Activated CD4-positive, alpha-beta T cell treated with anti-CD3 and anti-CD28 coated beads for 4 hours (primary cell): ENCODE data around the gene SEZ6.

Source experiments
- DNase-seq, 2 donors: peaks; one replicate each; pipeline ENCODE4 v3.0.0-alpha.2; 2020

The SEZ6 gene

GRCh38 chr17:28928061-28928460, 77.8 kb downstream of the SEZ6 start:
- DNase-seq, result peak in 1 of 2 donors; percentile 18

- DNase-seq, result no peak
Measured at GRCh38 chr17:28926786-28927185, 79.0 kb downstream of the SEZ6 start.

- no peak for DNase-seq
Measured at GRCh38 chr17:28926366-28926765, 79.5 kb downstream of the SEZ6 start.

- DNase-seq, result peak; percentile 50 to 56
Measured at GRCh38 chr17:28925912-28926365, 79.9 kb downstream of the SEZ6 start.

- no peak for DNase-seq
Measured at GRCh38 chr17:28920201-28920600, 85.6 kb downstream of the SEZ6 start.

GRCh38 chr17:28918295-28918694, 87.5 kb downstream of the SEZ6 start:
- DNase-seq, result no peak

- DNase-seq, result no peak
Measured at GRCh38 chr17:28917465-28917864, 88.4 kb downstream of the SEZ6 start.

GRCh38 chr17:28917029-28917428, 88.8 kb downstream of the SEZ6 start:
- no peak for DNase-seq

- DNase-seq, result peak in 1 of 2 donors; percentile 48
Measured at GRCh38 chr17:28916302-28916934, 89.4 kb downstream of the SEZ6 start.

GRCh38 chr17:28912938-28913333, 92.9 kb downstream of the SEZ6 start:
- DNase-seq, result no peak

GRCh38 chr17:28912281-28912937, 93.4 kb downstream of the SEZ6 start:
- DNase-seq, result no peak

GRCh38 chr17:28911411-28912045, 94.3 kb downstream of the SEZ6 start:
- DNase-seq, result no peak

GRCh38 chr17:28910534-28910933, 95.3 kb downstream of the SEZ6 start:
- DNase-seq, result no peak

- no peak for DNase-seq
Measured at GRCh38 chr17:28908640-28909167, 97.1 kb downstream of the SEZ6 start.

GRCh38 chr17:28907709-28908475, 97.9 kb downstream of the SEZ6 start:
- no peak for DNase-seq

GRCh38 chr17:28906706-28907438, 99.0 kb downstream of the SEZ6 start:
- DNase-seq, result no peak

GRCh38 chr17:28906276-28906675, 99.6 kb downstream of the SEZ6 start:
- DNase-seq, result no peak
